K562 (cell line): ENCODE data around the gene DCST1. TPM values are rescaled to one million over a fixed set of nuclear protein-coding genes. Genes with fewer than 3 reads are reported as not detected.

ENCODE experiments used
- ATAC-seq: fragments of 200-7000 bp; cut with Tn5 transposase; 3 replicates; pipeline ENCODE4 v1.9.1; 2020; ENCODE audit warnings: moderate library complexity
- BruUV-seq: library from RNA; stranded (reverse); fragments of 400-500 nt; replicated peaks from 2 replicates; lab custom pipeline; 2021; lab: Mats Ljungman, UMichigan
- CTCF ChIA-PET: fragments of 300-600 bp; formaldehyde crosslinking; extraction: SDS; loops from one replicate; lab custom pipeline; 2021; ENCODE audit warnings: low intra/inter-chr PET ratio; lab: Yijun Ruan, JAX
- POLR2A ChIA-PET: fragments of 300-600, 350-650 bp; sonication (Branson Sonifier 250); formaldehyde crosslinking; extraction: SDS; loops from one replicate; lab custom pipeline; 2021; ENCODE audit warnings: antibody characterized with exemption, inconsistent platforms; lab: Yijun Ruan, JAX
- DNase-seq, 4 experiments: peaks; one replicate each; pipeline versions ENCODE4 v3.0.0 to v3.0.0-alpha.2; 2011 to 2018; ENCODE audit warnings: low spot score in 3 of 4, mixed read lengths in 3 of 4; ENCODE audit errors: extremely low read depth in 1 of 4
- FAIRE-seq: peaks from 2 replicates; lab custom pipeline; 2011; peaks lifted over from hg19 to GRCh38; lab: Jason Lieb, UNC
- H2AFZ ChIP-seq: 2 replicates; pipeline ENCODE4 v1.6.0; 2011; ENCODE audit warnings: low read depth, low read length, control low read depth, inconsistent platforms
- H3K27ac ChIP-seq: fragments of 200-600 bp; 3 replicates; pipeline ENCODE4 v1.8.0; 2011; ENCODE audit warnings: low read depth, mild to moderate bottlenecking, control low read depth, inconsistent platforms, low read length, moderate library complexity, mixed read lengths; ENCODE audit errors: extremely low read depth
- H3K27me3 ChIP-seq, 2 experiments: fragments of 300-600 bp in 1 of 2; 2 replicates in 1 of 2; 3 replicates in 1 of 2; pipeline versions ENCODE4 v1.6.0 to v1.8.0; 2011; ENCODE audit warnings: inconsistent platforms in 2 of 2, low read length in 2 of 2, mild to moderate bottlenecking in 1 of 2, mixed read lengths in 1 of 2, moderate library complexity in 1 of 2; ENCODE audit not compliant: control insufficient read depth in 2 of 2, insufficient read depth in 2 of 2
- H3K36me3 ChIP-seq: fragments of 300-600 bp; 3 replicates; pipeline ENCODE4 v1.8.0; 2011; ENCODE audit warnings: mild to moderate bottlenecking, low read length, inconsistent platforms; ENCODE audit not compliant: control insufficient read depth, insufficient read depth
- H3K4me1 ChIP-seq, 2 experiments: fragments of 200-600 bp in 1 of 2; replicated peaks in 1 of 2; 2 replicates in 1 of 2; 3 replicates in 1 of 2; pipeline versions ENCODE4 v1.5.1 to v1.8.0; 2011; ENCODE audit warnings: inconsistent platforms in 2 of 2, low read length in 2 of 2, mild to moderate bottlenecking in 1 of 2, mixed read lengths in 1 of 2, moderate library complexity in 1 of 2; ENCODE audit not compliant: control insufficient read depth in 2 of 2, insufficient read depth in 2 of 2
- H3K4me2 ChIP-seq: 2 replicates; pipeline ENCODE4 v1.6.1; 2011; ENCODE audit warnings: low read length, control low read depth, inconsistent platforms, mixed read lengths; ENCODE audit not compliant: insufficient read depth
- H3K4me3 ChIP-seq: fragments of 200-600 bp; sonication (generic), shearing (Covaris generic); 2 replicates; pipeline ENCODE4 v1.5.1; 2016; ENCODE audit warnings: control low read depth, inconsistent platforms
- H3K79me2 ChIP-seq: fragments of 200-600 bp; 3 replicates; pipeline ENCODE4 v1.8.0; 2011; ENCODE audit warnings: low read length, inconsistent platforms; ENCODE audit not compliant: control insufficient read depth, insufficient read depth
- H3K9ac ChIP-seq, 2 experiments: 2 replicates each; pipeline versions ENCODE4 v1.6.0 to v1.6.1; 2011; ENCODE audit warnings: low read depth in 2 of 2, low read length in 2 of 2, control low read depth in 1 of 2, inconsistent platforms in 1 of 2, mild to moderate bottlenecking in 1 of 2, mixed read lengths in 1 of 2; ENCODE audit not compliant: insufficient read depth in 1 of 2
- H3K9me1 ChIP-seq: one replicate; pipeline ENCODE4 v1.6.0; 2011; ENCODE audit warnings: inconsistent platforms, mild to moderate bottlenecking, low read length, moderate library complexity; ENCODE audit not compliant: control insufficient read depth, insufficient read depth
- H3K9me3 ChIP-seq: replicated peaks from 2 replicates; pipeline ENCODE4 v1.5.1; 2011; ENCODE audit warnings: low read depth, low read length, inconsistent platforms; ENCODE audit not compliant: control insufficient read depth, insufficient read depth
- H4K20me1 ChIP-seq: replicated peaks from 2 replicates; pipeline ENCODE4 v1.6.1; 2011; ENCODE audit warnings: low read length, inconsistent platforms, mixed read lengths; ENCODE audit not compliant: control insufficient read depth, insufficient read depth
- ADNP ChIP-seq: fragments of 200-800 bp; sonication (Bioruptor generic); IDR thresholded peaks from 2 replicates; pipeline ENCODE4 v1.6.1; 2016; ENCODE audit warnings: missing genetic modification characterization, missing compliant biosample characterization
- IFI16 ChIP-seq: fragments of 250-450 bp; sonication (Bioruptor Pico); IDR thresholded peaks from 2 replicates; pipeline ENCODE4 v2.1.2; 2022; ENCODE audit warnings: mild to moderate bottlenecking, inconsistent platforms
- MAX ChIP-seq: sonication (generic); formaldehyde crosslinking; IDR thresholded peaks from 2 replicates; pipeline ENCODE4 v1.9.0; 2022; ENCODE audit warnings: mild to moderate bottlenecking, missing genetic modification reagents
- MAZ ChIP-seq, 2 experiments: fragments of 450-650 bp in 1 of 2; sonication (generic) in 1 of 2; formaldehyde crosslinking; IDR thresholded peaks in 1 of 2; conservative IDR thresholded peaks in 1 of 2; 2 replicates each; pipeline versions ENCODE4 v1.4.0 to v1.5.0; 2020; ENCODE audit warnings: mild to moderate bottlenecking in 1 of 2, missing genetic modification reagents in 1 of 2
- MIER1 ChIP-seq: fragments of 450-650 bp; IDR thresholded peaks from 2 replicates; pipeline ENCODE4 v1.6.1; 2016; ENCODE audit warnings: antibody characterized with exemption, mild to moderate bottlenecking, low read depth
- SIN3A ChIP-seq, 2 experiments: fragments of 150-350 bp in 1 of 2; IDR thresholded peaks; 2 replicates each; pipeline ENCODE4 v1.6.1; 2011 to 2016; ENCODE audit warnings: borderline replicate concordance in 2 of 2, low read depth in 2 of 2, low read length in 2 of 2, mild to moderate bottlenecking in 2 of 2, moderate library complexity in 2 of 2; ENCODE audit not compliant: control insufficient read depth in 1 of 2
- STAG1 ChIP-seq: sonication (generic); formaldehyde crosslinking; IDR thresholded peaks from 2 replicates; pipeline ENCODE4 v1.5.0; 2020; ENCODE audit warnings: missing genetic modification reagents, borderline replicate concordance
- ZBTB7A ChIP-seq: IDR thresholded peaks from 2 replicates; pipeline ENCODE4 v1.6.1; 2011; ENCODE audit warnings: low read depth, mild to moderate bottlenecking, low read length, moderate library complexity, borderline replicate concordance; ENCODE audit not compliant: control insufficient read depth
- ZNF197 ChIP-seq: fragments of 200-800 bp; sonication (Bioruptor generic); IDR thresholded peaks from 2 replicates; pipeline ENCODE4 v1.6.1; 2016; ENCODE audit warnings: low read depth, missing genetic modification characterization, missing compliant biosample characterization
- ZNF639 ChIP-seq, 2 experiments: fragments of 200-800 bp in 1 of 2; sonication (Bioruptor generic) in 1 of 2; sonication (generic) in 1 of 2; formaldehyde crosslinking in 1 of 2; IDR thresholded peaks in 1 of 2; conservative IDR thresholded peaks in 1 of 2; 2 replicates each; pipeline versions ENCODE4 v1.5.0 to v1.6.1; 2016 to 2020; ENCODE audit warnings: missing compliant biosample characterization in 1 of 2, missing genetic modification characterization in 1 of 2, missing genetic modification reagents in 1 of 2
- WGBS: fragments of 100-300 bp; shearing (Covaris generic); methylation state at CpG from one replicate; pipeline ENCODE4 v1.1.6; 2016; ENCODE audit warnings: low coverage, mixed read lengths; ENCODE audit not compliant: insufficient coverage; ENCODE audit errors: missing lambda C conversion rate; 5-methylcytosine and 5-hydroxymethylcytosine counted together
- in situ Hi-C: fragments of 300-500 bp; cut with MboI; formaldehyde crosslinking; loops from 4 replicates; pipeline ENCODE4 v1.15.0; 2018; ENCODE audit warnings: inconsistent platforms, mixed read lengths
- intact Hi-C: fragments of 100-400 bp; cut with micrococcal nuclease; formaldehyde crosslinking; loops from 2 replicates; pipeline ENCODE4 v1.14.2; 2022
- polyA plus RNA-seq, 8 experiments: library from polyadenylated mRNA; depleted of rRNA in 4 of 8; stranded (reverse) in 5 of 8; unstranded in 3 of 8; fragments of >200 nt; fragmentation: Nextera tagmentation in 2 of 8; fragmentation: Illumina TruSeq in 1 of 8; extraction: Ambion mirVana in 2 of 8; extraction: Trizol in 1 of 8; gene quantifications; 2 replicates each; pipeline versions ENCODE4 v1.2.1 to v1.2.3, GENCODE V29; 2011 to 2014; ENCODE audit warnings: inconsistent platforms in 1 of 8, missing spikeins in 1 of 8
- total RNA-seq, 7 experiments: library from RNA; depleted of rRNA in 6 of 7; stranded (reverse); fragments of >200 nt in 6 of 7; fragmentation: Illumina TruSeq in 2 of 7; extraction: Trizol in 2 of 7; gene quantifications; 2 replicates each; pipeline versions ENCODE4 v1.2.1 to v1.2.3, GENCODE V29; 2011 to 2021; ENCODE audit warnings: low replicate concordance in 1 of 7
- TF ChIP-seq, protein P1 (sequence below): sonication (generic); formaldehyde crosslinking; IDR thresholded peaks from 2 replicates; pipeline ENCODE4 v1.8.1; 2023; ENCODE audit warnings: mild to moderate bottlenecking, missing genetic modification reagents
- TF ChIP-seq, protein P2 (sequence below), 3 experiments: IDR thresholded peaks in 2 of 3; conservative IDR thresholded peaks in 1 of 3; 2 replicates each; pipeline ENCODE4 v1.5.1; 2011 to 2012; ENCODE audit warnings: low read length in 3 of 3, mild to moderate bottlenecking in 3 of 3, control low read depth in 2 of 3, improper control_type of control experiment in 1 of 3, inconsistent platforms in 1 of 3, low read depth in 1 of 3, mixed read lengths in 1 of 3, moderate library complexity in 1 of 3; ENCODE audit not compliant: insufficient read depth in 2 of 3

DCST1 gene
- total and polyA plus RNA-seq, 9 of the 15 experiments (the other 6 are each of a cell fraction or from before 2014, with no cell fraction given), result not detected

GRCh38 chr1:155086128-155086741 lies 52.6 kb downstream of the DCST1 start:
- BruUV-seq, result no TSS peak
- POLR2A ChIA-PET, result no interaction called here
- H2AFZ ChIP-seq, result peak overlapping the region; percentile 95; the same call in 1 of the 2 replicates
- intact Hi-C loops (loop anchor here (5.0 kb wide), 1 partner anchor 529 kb away; the partner anchor contains the start of gene UBE2Q1), in situ Hi-C loops (no loop called here)
- peak overlapping the region in 1 of 2 experiments; percentile 92; a peak in 2 of 4 replicates for H3K9ac ChIP-seq
- CTCF ChIA-PET, result interaction anchor here (0.6 to 9.0 kb wide), 5 partner anchors 23 to 550 kb away, joined by 3 to 153 read pairs (median 9); partner anchors contain the start of gene EFNA4
- WGBS, result 6% methylated on average over 22 of the region's 24 CpGs
- H3K4me3 ChIP-seq, result peak overlapping the region; percentile 59
- H3K4me2 ChIP-seq, result peak overlapping the region; percentile 93
- H3K4me1 ChIP-seq, result peaks cover 19 to 49% of the 10 kb centered on the region in 2 experiments; a peak in 4 of 5 replicates
- peaks cover 3 to 5% of the 10 kb centered on the region in 2 experiments; a peak in 2 of 5 replicates for H3K27me3 ChIP-seq
- H4K20me1 ChIP-seq, result peaks cover 22% of the 10 kb centered on the region
- H3K9me3 ChIP-seq, result no peaks in the 10 kb centered on the region
- peak; percentile 62 for FAIRE-seq
- DNase-seq, result peak; percentile 75 to 82 (median 80)
- peaks cover 5% of the 10 kb centered on the region; the same call in 2 of the 3 replicates for H3K79me2 ChIP-seq
- peak; percentile 52 for ATAC-seq
- H3K27ac ChIP-seq, result 0 out of 3 replicates have a peak overlapping the region, but pooled peaks have one; percentile 72
- H3K9me1 ChIP-seq, result peaks cover 2% of the 10 kb centered on the region
- H3K36me3 ChIP-seq, result peaks cover 7% of the 10 kb centered on the region; the same call in 1 of the 3 replicates
- TF ChIP-seq ADNP (tag) (no peak), MAZ (CRISPR knock-in tag; conservative IDR thresholded peaks at IDR 0.05 in 1 of 2, IDR thresholded peaks at IDR 0.05 in 1 of 2) (peak in 1 of 2 experiments; percentile 53; a peak in 2 of 4 replicates), MIER1 (no peak), ZNF639 (CRISPR knock-in tag; conservative IDR thresholded peaks at IDR 0.05 in 1 of 2, IDR thresholded peaks at IDR 0.05 in 1 of 2) (0 out of 4 replicates have a peak, but pooled peaks of 1 of the 2 experiments have one; percentile 18), MAX (CRISPR knock-in tag) (peak; percentile 14; the same call in 1 of the 2 replicates), ZBTB7A (peak; percentile 71; the same call in 1 of the 2 replicates), IFI16 (no peak), STAG1 (peak; percentile 5; the same call in 1 of the 2 replicates), ZNF197 (CRISPR knock-in tag) (no peak), SIN3A (IDR thresholded peaks at IDR 0.05; ENCODE audit: borderline replicate concordance in 2 of 2, control insufficient read depth in 1 of 2, low read depth in 2 of 2, low read length in 2 of 2) (0 out of 4 replicates have a peak, but pooled peaks of 1 of the 2 experiments have one; percentile 10)
- TF ChIP-seq, protein P1, sequence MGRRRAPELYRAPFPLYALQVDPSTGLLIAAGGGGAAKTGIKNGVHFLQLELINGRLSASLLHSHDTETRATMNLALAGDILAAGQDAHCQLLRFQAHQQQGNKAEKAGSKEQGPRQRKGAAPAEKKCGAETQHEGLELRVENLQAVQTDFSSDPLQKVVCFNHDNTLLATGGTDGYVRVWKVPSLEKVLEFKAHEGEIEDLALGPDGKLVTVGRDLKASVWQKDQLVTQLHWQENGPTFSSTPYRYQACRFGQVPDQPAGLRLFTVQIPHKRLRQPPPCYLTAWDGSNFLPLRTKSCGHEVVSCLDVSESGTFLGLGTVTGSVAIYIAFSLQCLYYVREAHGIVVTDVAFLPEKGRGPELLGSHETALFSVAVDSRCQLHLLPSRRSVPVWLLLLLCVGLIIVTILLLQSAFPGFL, result 0 out of 2 replicates have a peak, but pooled peaks have one; percentile 30
- TF ChIP-seq, protein P2, sequence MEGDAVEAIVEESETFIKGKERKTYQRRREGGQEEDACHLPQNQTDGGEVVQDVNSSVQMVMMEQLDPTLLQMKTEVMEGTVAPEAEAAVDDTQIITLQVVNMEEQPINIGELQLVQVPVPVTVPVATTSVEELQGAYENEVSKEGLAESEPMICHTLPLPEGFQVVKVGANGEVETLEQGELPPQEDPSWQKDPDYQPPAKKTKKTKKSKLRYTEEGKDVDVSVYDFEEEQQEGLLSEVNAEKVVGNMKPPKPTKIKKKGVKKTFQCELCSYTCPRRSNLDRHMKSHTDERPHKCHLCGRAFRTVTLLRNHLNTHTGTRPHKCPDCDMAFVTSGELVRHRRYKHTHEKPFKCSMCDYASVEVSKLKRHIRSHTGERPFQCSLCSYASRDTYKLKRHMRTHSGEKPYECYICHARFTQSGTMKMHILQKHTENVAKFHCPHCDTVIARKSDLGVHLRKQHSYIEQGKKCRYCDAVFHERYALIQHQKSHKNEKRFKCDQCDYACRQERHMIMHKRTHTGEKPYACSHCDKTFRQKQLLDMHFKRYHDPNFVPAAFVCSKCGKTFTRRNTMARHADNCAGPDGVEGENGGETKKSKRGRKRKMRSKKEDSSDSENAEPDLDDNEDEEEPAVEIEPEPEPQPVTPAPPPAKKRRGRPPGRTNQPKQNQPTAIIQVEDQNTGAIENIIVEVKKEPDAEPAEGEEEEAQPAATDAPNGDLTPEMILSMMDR (IDR thresholded peaks at IDR 0.05 in 2 of 3, conservative IDR thresholded peaks at IDR 0.05 in 1 of 3; ENCODE audit: insufficient read depth in 2 of 3, low read depth in 1 of 3, low read length in 3 of 3), result peak; percentile 80 to 87 (median 87)
